Measurements from ENCODE around the gene AKAP8.

GRCh38 chr19:15371119-15371518 is 8.5 kb downstream of the AKAP8 start:
- TF ChIP-seq POLR2AphosphoS5 (IDR thresholded peaks at IDR 0.05) (no peak), CTCF (IDR thresholded peaks at IDR 0.05) (no peak)
